Epithelial cell of umbilical artery (primary cell): ENCODE measurements around the gene PKN2. TPM values are rescaled to one million over a fixed set of nuclear protein-coding genes. Genes with fewer than 3 reads are reported as not detected.

Experiments used
- total RNA-seq: library from RNA; depleted of rRNA; stranded (reverse); fragments of >200 nt; gene quantifications from 2 replicates; pipeline ENCODE4 v1.2.3, GENCODE V29; 2014

The PKN2 gene
- 27.6 and 32.2 TPM in 2 replicates for total RNA-seq

GRCh38 chr1:88683541-88684481 is at the start of gene PKN2:
PKN2 (plus strand) TSS chr1:88684273; CDS start chr1:88684581, 308 bp downstream.

Other genes with a start within 250 kb of the PKN2 start
- 47.1 and 58.1 TPM in 2 replicates for gene GTF2B, start 207.3 kb downstream of the PKN2 start, total RNA-seq